Sigmoid colon (tissue), 4 donors: Measurements from ENCODE around the gene CFAP61.

Experiments
- CTCF ChIP-seq, 4 experiments: fragments of 450-650 bp in 3 of 4; fragments of 200-600 bp in 1 of 4; IDR thresholded peaks; one replicate each; pipeline ENCODE4 v1.5.1; 2016 to 2019; ENCODE audit warnings: antibody characterized with exemption in 4 of 4, mild to moderate bottlenecking in 3 of 4, moderate library complexity in 2 of 4
- POLR2AphosphoS5 ChIP-seq, 4 donors: sonication (generic); formaldehyde crosslinking; IDR thresholded peaks; one replicate each; pipeline ENCODE4 v1.6.1; 2017; ENCODE audit warnings: antibody characterized with exemption in 4 of 4

GRCh38 chr20:20188647-20189046, 136.3 kb downstream of the CFAP61 start:
- TF ChIP-seq POLR2AphosphoS5 (IDR thresholded peaks at IDR 0.05) (no peak), CTCF (IDR thresholded peaks at IDR 0.05) (no peak)
